Ishikawa (cell line): ENCODE results near the gene CACNG4.

Experiments
- CEBPB ChIP-seq: IDR thresholded peaks from 2 replicates; pipeline ENCODE4 v1.6.1; 2012
- CREB1 ChIP-seq: IDR thresholded peaks from 2 replicates; pipeline ENCODE4 v1.6.1; 2012; ENCODE audit warnings: low read depth
- EGR1 ChIP-seq: IDR thresholded peaks from 2 replicates; pipeline ENCODE4 v1.6.1; 2012
- EP300 ChIP-seq: IDR thresholded peaks from 2 replicates; pipeline ENCODE4 v1.6.1; 2012; ENCODE audit warnings: borderline replicate concordance
- FOXM1 ChIP-seq: IDR thresholded peaks from 2 replicates; pipeline ENCODE4 v1.6.1; 2012; ENCODE audit warnings: low read depth, borderline replicate concordance
- NFIC ChIP-seq: IDR thresholded peaks from 2 replicates; pipeline ENCODE4 v1.6.1; 2012
- RAD21 ChIP-seq: IDR thresholded peaks from 2 replicates; pipeline ENCODE4 v1.6.1; 2012; ENCODE audit warnings: low read depth
- TAF1 ChIP-seq: IDR thresholded peaks from 2 replicates; pipeline ENCODE4 v1.6.1; 2012; ENCODE audit warnings: low read depth, mild to moderate bottlenecking
- TCF12 ChIP-seq: IDR thresholded peaks from 2 replicates; pipeline ENCODE4 v1.6.1; 2012; ENCODE audit warnings: low read depth
- TEAD4 ChIP-seq: IDR thresholded peaks from 2 replicates; pipeline ENCODE4 v1.6.1; 2012
- YY1 ChIP-seq: IDR thresholded peaks from 2 replicates; pipeline ENCODE4 v1.6.1; 2012; ENCODE audit warnings: low read depth
- ZBTB7A ChIP-seq: IDR thresholded peaks from 2 replicates; pipeline ENCODE4 v1.6.1; 2012; ENCODE audit warnings: low read depth
- TF ChIP-seq, protein P1 (sequence below): IDR thresholded peaks from 2 replicates; pipeline ENCODE4 v1.6.1; 2012
- TF ChIP-seq, protein P2 (sequence below): IDR thresholded peaks from 2 replicates; pipeline ENCODE4 v1.6.1; 2012
- TF ChIP-seq, protein P3 (sequence below): IDR thresholded peaks from 2 replicates; pipeline ENCODE4 v1.6.1; 2012; ENCODE audit warnings: low read depth, mild to moderate bottlenecking

CACNG4 gene

DNA sequence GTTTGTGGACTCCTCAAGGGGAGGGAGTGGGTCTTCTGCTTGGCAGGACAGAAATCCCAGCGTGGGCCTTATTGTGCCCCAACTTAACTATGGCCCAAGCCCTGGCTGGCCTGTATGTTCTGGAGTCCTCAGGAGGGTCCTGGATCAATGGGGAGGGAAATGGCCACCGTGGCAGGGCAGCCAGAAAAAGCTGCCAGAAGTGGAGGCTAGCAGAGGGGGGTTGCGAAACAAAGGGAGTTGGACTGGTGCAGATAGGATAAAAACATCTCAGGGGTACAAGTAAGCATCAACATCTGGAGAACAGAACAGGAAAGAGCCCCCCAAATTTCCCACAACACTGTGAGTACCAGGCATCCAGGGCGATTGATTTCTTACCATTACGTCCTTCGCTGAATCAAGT, 76.1 kb downstream of the CACNG4 start:
- TF ChIP-seq CEBPB, result 0 out of 2 replicates have a peak, but pooled peaks have one; percentile 22
- no peak for TF ChIP-seq EGR1

DNA sequence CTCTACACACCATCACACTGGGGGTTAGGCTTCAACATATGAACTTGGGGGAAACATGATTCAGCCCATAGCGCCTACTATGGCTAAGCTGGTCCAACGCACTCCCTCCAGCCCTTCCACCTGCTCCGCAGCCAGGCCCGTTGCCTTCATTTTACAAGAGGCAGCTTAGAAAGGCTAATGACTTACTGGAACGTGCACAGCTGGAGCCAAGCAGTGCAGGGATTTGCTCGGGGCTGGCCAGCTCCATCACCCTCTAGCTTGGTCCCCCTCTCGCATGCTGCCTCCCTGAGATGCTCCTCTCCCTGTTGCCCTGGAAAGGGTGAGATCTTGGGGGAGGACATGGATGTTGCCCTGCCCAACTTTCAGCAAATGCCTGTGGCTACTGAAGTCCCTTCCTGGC, 77.0 kb downstream of the CACNG4 start:
- TF ChIP-seq, protein P1, sequence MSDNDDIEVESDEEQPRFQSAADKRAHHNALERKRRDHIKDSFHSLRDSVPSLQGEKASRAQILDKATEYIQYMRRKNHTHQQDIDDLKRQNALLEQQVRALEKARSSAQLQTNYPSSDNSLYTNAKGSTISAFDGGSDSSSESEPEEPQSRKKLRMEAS, result no peak
- TF ChIP-seq RAD21 (no peak), EP300 (no peak)

DNA sequence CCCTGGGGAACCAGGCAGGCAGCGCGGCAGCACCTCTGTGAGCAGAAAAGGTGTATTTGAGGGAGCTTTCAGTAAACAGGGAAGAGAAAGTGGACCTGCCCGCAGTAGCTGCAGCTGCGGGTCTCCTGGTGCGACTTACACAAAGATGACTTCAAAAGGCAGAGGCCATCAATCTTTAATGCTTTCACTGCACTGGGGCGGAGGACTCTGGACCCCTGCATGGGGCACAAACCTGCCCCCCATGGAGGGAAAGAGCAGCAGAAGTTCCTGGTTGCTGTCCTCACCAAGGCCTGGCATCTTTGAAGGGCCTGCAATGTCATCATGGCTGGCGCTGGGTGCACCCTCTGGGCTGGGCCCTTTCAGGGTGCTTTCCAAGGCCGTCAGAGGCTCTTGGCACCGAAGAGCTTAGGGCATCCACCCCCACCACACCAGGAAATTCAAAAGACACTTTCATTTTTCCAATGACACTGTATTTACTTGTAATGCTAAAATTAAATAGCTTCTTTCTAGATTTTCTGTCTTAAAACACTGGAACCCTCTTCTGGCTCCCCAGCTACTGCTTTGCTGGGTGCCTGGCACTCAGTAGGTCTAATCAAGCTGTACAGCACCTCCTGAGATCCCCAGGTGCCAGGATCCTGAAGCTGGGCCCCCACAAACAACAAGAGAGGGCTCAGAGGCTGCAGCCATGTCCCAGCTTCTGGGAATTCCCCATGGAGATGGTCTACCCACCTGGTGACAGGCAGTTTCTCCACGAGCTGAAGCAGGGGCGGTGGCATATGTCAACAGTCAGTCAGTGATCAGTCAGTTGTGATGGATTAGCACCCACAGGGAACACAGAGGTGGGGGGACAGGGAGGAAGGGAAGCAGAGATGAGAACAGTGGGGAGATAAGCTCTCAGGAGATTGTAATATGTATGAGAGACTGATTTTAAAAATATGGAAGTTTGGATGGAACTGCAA, 77.7 kb downstream of the CACNG4 start:
- TF ChIP-seq EP300 (no peak), EGR1 (no peak), CREB1 (no peak), TCF12 (no peak), RAD21 (no peak), YY1 (no peak), TEAD4 (no peak), NFIC (no peak), ZBTB7A (no peak)
- TF ChIP-seq, protein P1, result no peak
- TF ChIP-seq, protein P2, sequence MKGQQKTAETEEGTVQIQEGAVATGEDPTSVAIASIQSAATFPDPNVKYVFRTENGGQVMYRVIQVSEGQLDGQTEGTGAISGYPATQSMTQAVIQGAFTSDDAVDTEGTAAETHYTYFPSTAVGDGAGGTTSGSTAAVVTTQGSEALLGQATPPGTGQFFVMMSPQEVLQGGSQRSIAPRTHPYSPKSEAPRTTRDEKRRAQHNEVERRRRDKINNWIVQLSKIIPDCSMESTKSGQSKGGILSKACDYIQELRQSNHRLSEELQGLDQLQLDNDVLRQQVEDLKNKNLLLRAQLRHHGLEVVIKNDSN, result no peak
- TF ChIP-seq, protein P3, sequence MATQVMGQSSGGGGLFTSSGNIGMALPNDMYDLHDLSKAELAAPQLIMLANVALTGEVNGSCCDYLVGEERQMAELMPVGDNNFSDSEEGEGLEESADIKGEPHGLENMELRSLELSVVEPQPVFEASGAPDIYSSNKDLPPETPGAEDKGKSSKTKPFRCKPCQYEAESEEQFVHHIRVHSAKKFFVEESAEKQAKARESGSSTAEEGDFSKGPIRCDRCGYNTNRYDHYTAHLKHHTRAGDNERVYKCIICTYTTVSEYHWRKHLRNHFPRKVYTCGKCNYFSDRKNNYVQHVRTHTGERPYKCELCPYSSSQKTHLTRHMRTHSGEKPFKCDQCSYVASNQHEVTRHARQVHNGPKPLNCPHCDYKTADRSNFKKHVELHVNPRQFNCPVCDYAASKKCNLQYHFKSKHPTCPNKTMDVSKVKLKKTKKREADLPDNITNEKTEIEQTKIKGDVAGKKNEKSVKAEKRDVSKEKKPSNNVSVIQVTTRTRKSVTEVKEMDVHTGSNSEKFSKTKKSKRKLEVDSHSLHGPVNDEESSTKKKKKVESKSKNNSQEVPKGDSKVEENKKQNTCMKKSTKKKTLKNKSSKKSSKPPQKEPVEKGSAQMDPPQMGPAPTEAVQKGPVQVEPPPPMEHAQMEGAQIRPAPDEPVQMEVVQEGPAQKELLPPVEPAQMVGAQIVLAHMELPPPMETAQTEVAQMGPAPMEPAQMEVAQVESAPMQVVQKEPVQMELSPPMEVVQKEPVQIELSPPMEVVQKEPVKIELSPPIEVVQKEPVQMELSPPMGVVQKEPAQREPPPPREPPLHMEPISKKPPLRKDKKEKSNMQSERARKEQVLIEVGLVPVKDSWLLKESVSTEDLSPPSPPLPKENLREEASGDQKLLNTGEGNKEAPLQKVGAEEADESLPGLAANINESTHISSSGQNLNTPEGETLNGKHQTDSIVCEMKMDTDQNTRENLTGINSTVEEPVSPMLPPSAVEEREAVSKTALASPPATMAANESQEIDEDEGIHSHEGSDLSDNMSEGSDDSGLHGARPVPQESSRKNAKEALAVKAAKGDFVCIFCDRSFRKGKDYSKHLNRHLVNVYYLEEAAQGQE, result no peak

DNA sequence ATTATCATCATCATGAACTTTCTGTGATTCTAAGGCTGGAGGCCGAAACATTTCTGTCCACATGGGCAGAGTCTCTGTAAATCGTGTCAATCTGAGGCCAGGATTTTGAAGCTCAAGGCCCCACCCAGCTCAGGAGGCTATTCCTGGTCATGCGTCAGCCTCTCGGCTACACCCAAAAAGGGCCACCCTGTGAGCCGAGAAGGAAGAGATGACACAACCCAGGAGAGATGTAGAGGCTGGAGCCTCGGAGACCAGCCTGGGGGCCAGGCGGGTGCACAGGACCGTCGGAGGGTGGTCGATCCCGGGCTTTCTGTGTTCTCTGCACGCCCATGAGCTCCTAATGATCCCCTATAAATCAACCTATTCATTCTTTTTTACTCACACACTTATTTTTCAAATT, 78.8 kb downstream of the CACNG4 start:
- TF ChIP-seq TCF12, result no peak
- TF ChIP-seq RAD21, result no peak
- TF ChIP-seq NFIC, result no peak
- TF ChIP-seq, protein P2, result no peak
- TF ChIP-seq, protein P1, result no peak

DNA sequence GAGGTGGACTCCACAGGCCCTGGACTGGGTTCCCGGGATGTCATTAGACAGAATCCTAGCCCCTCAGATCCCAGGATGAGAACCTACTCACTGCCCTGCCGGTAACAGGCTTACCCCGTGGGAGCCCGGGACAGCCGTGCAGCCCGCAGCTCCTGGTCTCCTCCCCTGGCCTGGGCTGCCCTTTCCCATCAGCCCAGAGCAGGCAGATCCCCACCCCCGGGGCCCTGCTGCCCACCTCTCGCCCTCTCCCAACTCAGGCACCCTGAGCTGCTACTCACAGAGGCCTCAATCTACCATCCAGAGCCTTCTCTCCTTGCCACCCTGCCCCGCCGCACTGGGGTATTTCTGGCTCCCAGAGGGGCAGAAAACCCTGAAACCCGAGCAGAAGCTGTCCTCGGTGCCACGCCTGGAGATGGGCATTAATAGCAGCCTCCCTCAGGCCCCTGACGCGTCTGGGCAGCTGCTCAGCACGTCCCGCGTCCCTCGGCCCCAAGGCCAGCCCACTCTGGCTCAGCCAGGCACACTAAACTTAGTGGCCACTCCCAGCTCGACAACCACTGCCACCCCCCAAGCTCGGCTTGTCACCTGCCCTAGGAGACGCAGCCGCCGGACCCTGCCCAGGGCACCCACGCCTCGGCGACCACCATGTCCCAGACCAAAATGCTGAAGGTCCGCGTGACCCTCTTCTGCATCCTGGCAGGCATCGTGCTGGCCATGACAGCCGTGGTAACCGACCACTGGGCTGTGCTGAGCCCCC, 79.7 kb downstream of the CACNG4 start, which contains the start of gene CACNG1:
CACNG1 (plus strand) TSS at position 539 of the 757 bp plus-strand sequence; CDS start at position 646, 107 bp downstream.
- TF ChIP-seq EP300, result no peak
- no peak for TF ChIP-seq ZBTB7A
- TF ChIP-seq EGR1, result no peak
- no peak for TF ChIP-seq TCF12
- TF ChIP-seq TAF1, result no peak
- TF ChIP-seq NFIC, result no peak
- TF ChIP-seq, protein P2, result no peak
- TF ChIP-seq CEBPB, result no peak
- TF ChIP-seq CREB1, result no peak

DNA sequence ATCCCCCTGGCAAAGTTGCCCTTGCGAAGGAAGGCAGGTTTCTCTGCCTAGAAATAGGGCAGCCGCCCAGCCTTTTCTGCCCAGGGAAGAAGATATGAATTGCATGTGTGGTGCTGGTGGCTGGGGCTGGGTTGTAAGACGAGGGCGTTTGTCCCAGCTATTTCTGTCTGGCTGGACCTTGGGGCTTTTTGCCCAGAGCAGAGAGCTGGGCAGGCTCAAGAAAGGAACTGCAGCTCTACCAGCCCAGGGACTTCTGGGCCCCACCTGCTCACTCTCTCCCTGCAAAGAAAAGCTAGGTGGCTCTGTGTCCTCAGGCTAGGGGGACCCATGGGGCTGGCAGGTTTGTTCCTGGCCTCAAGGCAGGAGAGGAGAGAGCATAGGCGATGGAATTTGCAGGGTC, 80.4 kb downstream of the CACNG4 start:
- TF ChIP-seq FOXM1 (no peak), CREB1 (no peak), RAD21 (no peak), TCF12 (no peak), EP300 (no peak), YY1 (no peak), TAF1 (no peak), EGR1 (no peak), TEAD4 (no peak), NFIC (no peak), CEBPB (no peak), ZBTB7A (no peak)
- TF ChIP-seq, protein P2, result no peak
- TF ChIP-seq, protein P3, result no peak
- TF ChIP-seq, protein P1, result no peak
